GM12892 (cell line): ENCODE results near the gene DAZL.
A peak's percentile ranks its signal among the peaks of the same experiment; 100 is the strongest.

Experiments used
- DNase-seq: peaks from one replicate; pipeline ENCODE4 v3.0.0; 2011; ENCODE audit not compliant: insufficient read length
- FAIRE-seq: peaks from 2 replicates; lab custom pipeline; 2011; peaks lifted over from hg19 to GRCh38; lab: Jason Lieb, UNC
- POLR2A ChIP-seq: IDR thresholded peaks from 2 replicates; pipeline ENCODE4 v1.6.1; 2011; ENCODE audit warnings: low read depth, low read length, control low read depth
- POLR2AphosphoS5 ChIP-seq: IDR thresholded peaks from 2 replicates; pipeline ENCODE4 v1.6.1; 2011; ENCODE audit warnings: low read depth, low read length, control low read depth
- TAF1 ChIP-seq: IDR thresholded peaks from 2 replicates; pipeline ENCODE4 v1.6.1; 2011; ENCODE audit warnings: low read depth, mild to moderate bottlenecking, control low read depth, low read length, borderline replicate concordance

Gene DAZL

DNA sequence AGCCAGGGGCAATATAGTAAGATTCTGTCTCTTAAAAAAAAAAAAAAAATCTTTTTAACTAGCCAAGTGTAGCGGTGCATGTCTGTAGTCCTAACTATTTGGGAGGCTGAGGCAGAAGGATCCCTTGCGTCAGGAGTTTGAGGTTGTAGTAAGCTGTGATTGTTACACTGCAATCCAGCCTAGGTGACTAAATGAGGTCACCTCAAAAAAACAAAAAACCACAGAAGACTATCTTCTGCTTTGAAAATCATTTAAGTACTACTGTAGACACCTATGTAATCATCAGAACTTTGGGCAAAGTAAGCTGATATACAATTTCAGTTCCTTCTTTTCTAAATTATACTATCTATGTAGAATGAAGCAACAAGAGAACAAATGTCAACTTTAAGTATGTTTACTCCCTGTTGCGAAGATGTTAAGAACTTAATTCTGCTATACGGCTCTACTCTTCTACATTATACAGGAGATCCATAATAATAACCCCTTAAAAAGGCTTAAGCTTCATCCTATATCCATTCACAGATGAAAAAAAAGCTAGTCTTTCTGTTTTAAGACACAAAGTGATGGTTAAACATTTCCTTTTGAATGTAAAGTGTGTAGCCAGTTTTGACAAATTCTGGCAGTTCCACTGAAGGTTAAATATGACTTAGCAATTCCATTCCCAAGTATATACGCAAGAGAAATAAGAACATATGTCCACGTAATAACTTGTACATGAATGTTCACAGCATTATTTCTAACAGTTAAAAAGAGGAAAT is 15.2 kb downstream of the DAZL start:
- DNase-seq (no peak), FAIRE-seq (peak; percentile 90)

GRCh38 chr3:16589120-16589519 is 16.1 kb downstream of the DAZL start:
- DNase-seq (no peak), FAIRE-seq (no peak)
- TF ChIP-seq POLR2A (no peak), TAF1 (no peak), POLR2AphosphoS5 (no peak)

More for the DNA sequence above, 15.2 kb downstream of the DAZL start:
- TF ChIP-seq TAF1 (no peak), POLR2AphosphoS5 (no peak), POLR2A (no peak)

- TF ChIP-seq POLR2AphosphoS5 (no peak), TAF1 (no peak), POLR2A (no peak)
- FAIRE-seq (no peak), DNase-seq (no peak)
Measured at GRCh38 chr3:16587681-16588060, 17.6 kb downstream of the DAZL start.

GRCh38 chr3:16587047-16587680 is 18.1 kb downstream of the DAZL start:
- DNase-seq (no peak), FAIRE-seq (peak; percentile 50)
- no peak for TF ChIP-seq POLR2A
- TF ChIP-seq TAF1 = no peak
- no peak for TF ChIP-seq POLR2AphosphoS5

GRCh38 chr3:16584880-16585279 is 20.3 kb downstream of the DAZL start:
- DNase-seq = no peak
- TF ChIP-seq POLR2AphosphoS5 (no peak), POLR2A (no peak), TAF1 (no peak)
- no peak for FAIRE-seq

DNA sequence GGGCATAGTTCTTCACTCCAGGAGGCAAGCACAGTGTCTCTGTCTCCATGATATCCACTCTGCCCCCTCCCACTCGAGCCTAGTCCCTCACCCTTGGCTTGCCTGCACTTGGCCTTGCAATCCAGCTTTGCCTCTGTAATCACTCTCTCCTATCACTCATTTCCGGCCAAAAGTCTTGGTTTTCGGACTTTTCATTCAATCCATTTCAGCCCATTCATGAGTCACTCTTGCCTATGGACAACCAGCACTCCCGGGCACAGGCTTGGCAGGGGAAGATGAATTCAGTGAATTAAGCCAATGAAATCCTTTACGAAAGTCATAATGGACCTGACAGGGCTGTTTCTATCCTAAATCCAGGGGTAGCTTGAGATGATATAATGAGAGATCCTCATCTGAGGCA is 21.7 kb downstream of the DAZL start:
- TF ChIP-seq POLR2A (no peak), POLR2AphosphoS5 (no peak), TAF1 (no peak)
- no peak for FAIRE-seq
- no peak for DNase-seq

- TF ChIP-seq POLR2AphosphoS5 (no peak), POLR2A (no peak)
- FAIRE-seq (no peak), DNase-seq (no peak)
Measured at GRCh38 chr3:16570113-16570512, 35.1 kb downstream of the DAZL start.

DNA sequence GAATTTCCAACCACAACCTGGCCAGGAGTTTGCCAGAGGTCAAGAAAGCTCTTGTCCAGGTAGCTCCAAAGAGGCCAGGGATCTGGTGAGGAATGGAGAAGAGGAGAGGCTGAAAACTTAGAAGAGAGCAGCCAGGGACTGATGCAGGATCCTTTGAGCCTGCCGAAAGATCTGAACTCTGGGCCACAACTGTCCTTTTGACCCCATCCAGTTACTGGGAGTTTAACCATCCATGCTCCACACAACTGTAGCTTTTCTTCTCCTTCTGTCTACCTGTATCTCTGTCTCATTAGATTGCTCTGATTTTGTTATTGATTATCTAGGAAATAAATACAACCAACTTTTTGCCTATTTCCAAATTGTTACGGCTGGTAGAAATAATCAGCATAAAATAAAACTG is 36.7 kb downstream of the DAZL start:
- no peak for DNase-seq
- FAIRE-seq = no peak
- no peak for TF ChIP-seq POLR2A
- TF ChIP-seq POLR2AphosphoS5 = no peak
- TF ChIP-seq TAF1 = no peak

DNA sequence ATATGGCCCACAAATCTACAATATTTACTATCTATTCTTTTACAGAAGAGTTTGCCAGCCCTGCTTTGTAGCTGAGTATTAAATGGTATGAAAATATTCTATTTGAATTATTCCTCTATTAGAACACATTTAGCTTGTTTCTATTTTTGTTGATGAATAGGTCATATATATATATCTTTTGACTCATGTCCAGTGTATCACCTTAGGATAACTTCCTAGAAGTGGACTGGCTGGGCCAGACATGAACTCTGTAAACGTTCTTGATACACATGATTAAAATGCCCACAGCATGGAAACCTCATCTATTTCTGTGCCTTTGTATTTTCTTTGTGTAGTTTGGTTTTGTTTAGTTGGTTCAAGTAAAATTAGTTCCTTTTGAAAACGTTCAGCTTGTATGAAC is 37.1 kb downstream of the DAZL start:
- no peak for FAIRE-seq

DNA sequence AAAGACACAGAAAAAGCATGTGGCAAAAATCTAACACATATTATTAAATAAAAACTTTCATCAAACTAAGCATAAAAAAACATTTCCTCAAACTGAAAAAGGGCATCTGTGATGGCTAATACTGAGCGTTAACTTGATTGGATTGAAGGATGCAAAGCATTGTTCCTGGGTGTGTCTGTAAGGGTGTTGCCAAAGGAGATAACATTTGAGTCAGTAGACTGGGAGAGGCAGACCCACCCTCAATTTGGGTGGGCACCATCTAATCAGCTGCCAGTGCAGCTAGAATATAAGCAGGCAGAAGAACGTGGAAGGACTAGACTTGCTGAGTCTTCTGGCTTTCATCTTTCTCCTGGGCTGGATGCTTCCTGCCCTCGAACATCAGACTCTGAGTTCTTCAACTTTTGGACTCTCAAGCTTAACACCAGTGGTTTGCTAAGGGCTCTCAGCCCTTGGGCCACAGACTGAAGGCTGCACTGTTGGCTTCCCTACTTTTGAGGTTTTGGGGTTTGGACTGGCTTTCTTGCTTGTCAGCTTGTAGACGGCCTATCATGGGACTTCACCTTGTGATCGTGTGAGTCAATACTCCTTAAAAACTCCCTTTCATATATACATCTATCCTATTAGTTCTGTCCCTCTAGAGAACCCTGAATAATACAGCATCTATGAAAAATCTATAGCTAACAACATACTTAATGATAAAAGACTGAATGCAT is 45.4 kb downstream of the DAZL start:
- no peak for TF ChIP-seq TAF1
- TF ChIP-seq POLR2A = no peak
- TF ChIP-seq POLR2AphosphoS5 = no peak
- FAIRE-seq (no peak), DNase-seq (no peak)

More for the DNA sequence above, 37.1 kb downstream of the DAZL start:
- TF ChIP-seq TAF1 (no peak), POLR2AphosphoS5 (no peak), POLR2A (no peak)
- DNase-seq = no peak

GRCh38 chr3:16554126-16554525 is 51.1 kb downstream of the DAZL start:
- no peak for DNase-seq
- TF ChIP-seq TAF1 = no peak
- no peak for TF ChIP-seq POLR2A
- TF ChIP-seq POLR2AphosphoS5 = no peak
- no peak for FAIRE-seq

DNA sequence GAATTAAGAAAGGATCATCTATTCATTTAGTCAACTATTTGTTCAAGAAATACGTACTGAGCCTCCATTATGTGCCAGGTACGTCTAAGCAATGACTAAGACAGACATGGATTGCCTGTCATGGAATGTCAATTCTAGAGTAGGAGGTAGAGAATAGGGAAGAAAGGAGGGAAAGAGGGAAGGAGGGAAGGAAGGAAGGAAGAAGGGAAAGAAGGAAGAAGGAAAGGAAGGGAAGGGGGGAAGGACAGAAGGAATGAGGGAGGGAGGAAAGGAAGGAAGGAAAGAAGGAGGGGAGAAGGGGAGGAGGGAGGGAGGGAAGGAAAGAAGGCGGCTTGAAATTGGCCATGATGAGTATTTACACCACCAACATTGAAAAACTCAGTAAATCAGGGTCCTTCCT is 52.5 kb downstream of the DAZL start:
- no peak for FAIRE-seq
- DNase-seq = no peak
- TF ChIP-seq POLR2AphosphoS5 (no peak), POLR2A (no peak), TAF1 (no peak)
